NCI-H1417 treated with DMSO at 0.1 percent for 48 hours (cell line): ENCODE results near the gene TTLL4.

Source experiments
- DNase-seq: peaks from one replicate; lab custom pipeline; 2025; lab: John Stamatoyannopoulos, UW

The TTLL4 gene

DNA sequence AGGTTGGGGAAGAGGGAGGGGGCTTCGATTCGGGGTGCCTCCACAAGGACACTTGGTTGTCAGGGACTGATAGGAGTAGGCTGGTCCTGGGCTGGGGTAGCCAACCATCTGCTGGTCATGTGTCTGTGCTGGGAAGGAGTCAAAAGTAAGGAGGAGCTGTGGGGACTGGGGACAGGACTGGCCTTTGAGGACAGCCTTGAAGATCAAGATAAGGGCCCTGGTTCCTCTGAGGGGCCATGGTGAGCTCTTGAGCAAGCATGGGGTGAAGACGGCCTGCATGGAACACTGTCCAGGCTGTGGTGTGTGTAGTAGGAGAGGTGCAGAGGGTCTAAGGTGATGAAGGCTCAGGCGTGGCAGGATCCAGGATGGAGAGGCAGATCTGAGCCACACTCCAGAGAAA is 73.1 kb downstream of the TTLL4 start:
- DNase-seq = no peak

DNA sequence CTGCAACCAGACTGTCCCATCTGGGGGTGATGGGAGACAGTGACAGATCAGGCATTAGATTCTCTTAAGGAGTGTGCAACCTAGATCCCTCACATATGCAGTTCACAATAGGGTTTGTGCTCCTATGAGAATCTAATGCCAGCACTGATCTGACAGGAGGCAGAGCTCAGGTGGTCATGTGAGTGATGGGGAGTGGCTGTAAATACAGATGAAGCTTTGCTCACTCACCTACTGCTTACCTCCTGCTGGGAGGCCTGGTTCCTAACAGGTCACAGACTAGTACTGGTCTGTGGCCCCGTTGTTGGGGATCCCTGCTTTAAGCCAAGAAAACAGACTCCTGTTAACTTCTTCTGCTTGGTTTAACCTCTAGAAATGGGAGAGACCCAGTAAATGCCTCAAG is 74.5 kb downstream of the TTLL4 start:
- no peak for DNase-seq

DNA sequence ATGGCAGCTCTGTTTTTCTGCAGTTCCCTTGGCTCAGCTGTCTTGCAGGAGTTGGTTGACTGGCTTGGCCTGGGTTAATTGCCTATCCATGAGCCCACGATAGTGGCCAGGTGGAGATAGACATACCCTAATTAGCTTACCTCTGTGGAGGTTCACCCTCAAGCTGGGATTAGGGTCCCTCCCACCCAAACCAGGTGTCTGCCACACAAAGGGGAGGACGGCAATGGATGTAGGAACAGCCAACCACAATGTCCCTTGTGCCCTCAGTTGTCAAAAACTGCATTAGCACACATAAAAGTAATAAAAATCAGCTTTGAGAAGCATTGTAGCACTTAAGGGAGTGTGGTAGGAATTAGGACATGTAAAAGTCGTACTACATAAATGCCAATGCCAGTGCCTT is 75.5 kb downstream of the TTLL4 start:
- no peak for DNase-seq

DNA sequence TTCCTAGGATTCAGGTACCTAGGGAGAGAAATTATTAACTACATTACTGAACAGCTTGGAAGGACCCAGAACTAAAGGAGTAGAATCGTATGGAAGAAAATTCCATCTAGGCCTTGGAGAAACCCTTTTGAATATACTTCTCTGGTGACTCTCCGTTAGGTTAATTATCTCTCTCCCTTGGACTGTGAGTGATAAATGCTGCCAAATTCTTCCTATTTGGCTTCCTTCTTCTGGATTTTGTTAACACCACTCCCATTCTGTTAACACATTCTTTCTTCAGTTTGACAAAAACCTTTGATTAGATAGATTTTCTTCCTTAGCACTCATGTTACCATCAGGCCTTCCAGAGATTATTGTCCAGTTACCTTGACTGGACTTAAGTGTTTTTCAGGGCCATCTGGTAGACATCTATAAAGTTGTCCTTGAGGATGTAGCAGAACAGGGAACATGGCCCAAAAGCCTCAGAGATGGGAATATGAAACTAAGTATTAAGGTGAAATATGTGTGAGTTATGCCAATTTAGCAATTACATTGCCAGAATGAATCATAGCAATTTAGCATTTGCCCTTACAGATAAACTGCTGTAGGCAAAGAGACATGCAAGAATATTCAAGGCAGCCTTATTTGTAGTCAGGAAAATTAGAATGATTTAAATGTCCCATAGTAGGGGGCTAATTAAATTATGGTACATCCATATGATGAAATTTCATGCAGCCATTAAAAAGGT is 78.1 kb downstream of the TTLL4 start:
- no peak for DNase-seq

DNA sequence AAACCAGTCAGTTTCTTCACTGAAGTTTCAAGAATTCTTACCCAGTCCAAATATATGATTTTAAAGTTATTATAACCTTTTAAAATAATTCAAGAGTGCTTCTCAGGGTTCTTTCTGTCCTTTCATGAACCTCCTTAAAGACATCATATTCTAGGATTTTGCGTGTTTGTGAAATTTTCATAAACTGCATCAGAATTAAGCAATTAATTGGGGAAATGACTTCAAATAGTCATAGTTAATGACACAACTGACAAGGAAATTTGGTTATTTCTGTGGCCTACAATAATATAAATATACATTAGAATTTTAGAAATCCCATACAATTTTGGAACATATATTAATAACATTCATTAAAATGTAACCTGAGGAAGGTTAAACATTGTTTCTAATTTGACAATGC is 81.8 kb downstream of the TTLL4 start:
- DNase-seq = no peak

DNA sequence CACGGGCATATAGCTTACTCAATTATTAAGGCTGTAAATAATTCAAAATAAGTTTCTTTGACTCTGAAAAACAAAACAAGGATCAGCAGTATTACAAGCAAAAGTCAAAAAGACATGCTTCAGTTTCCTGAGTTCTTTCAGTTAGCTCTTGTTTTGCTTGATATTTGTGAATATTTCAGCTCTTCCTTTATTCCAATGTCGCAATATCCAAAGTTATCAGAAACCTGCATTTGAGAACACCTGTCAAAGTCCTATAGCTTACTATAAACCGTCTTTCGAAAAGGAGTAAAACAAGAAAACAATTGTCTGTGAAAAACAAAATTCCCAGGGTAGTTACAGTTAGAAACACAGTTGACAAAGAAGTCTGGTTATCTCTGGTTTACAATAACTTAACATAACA is 86.1 kb downstream of the TTLL4 start:
- no peak for DNase-seq

DNA sequence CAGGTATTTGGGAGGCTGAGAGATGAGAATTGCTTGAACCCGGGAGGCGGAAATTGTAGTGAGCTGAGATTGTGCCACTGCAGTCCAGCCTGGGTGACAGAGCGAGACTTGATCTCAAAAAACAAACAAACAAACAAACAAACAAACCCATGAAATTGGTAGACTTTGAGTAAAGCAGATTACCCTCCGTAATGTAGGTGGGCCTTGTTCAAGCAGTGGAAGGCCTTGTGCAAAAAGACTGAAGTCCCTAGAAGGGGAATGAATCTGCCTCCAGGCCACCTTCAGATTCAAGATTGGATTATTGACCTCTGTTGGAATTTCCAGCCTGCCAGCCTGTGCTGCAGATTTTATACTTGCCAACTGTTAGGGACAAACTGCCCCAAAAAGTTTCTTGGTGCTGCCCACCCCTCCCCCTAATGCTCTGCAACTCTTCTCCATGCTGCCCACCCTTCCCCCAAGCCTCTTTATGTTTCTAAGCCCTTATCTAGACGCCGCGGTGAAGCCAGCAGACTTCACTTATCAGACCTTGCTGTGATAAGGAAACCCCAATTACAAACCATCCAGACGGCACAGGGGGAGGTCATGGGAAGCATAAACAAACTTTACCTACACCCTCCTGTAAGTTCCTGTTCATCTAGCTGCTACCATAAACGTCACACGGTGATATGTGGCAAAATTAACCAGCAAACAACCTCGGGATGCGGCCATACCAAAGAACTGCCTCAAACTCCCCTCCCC is 88.3 kb downstream of the TTLL4 start:
- no peak for DNase-seq

DNA sequence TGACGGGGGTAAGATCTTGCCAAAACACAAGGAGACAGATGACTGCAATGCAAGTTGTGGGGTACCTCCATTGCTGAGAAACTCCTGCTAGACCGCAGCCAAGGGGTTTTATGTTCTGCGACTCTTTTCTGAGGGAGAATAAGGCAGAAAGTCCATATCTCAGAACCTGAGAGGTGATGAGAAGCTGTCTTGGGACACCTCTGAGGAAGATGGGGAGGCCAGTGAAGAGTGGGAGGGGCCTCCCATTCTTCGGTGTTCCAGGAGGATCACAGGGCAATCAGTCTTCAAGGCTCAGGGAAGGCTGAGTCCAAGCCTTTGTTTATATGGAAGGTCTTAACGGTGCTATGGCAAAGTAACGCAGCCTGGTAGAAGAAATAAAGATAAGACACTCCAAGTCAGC is 89.4 kb downstream of the TTLL4 start:
- DNase-seq = no peak

DNA sequence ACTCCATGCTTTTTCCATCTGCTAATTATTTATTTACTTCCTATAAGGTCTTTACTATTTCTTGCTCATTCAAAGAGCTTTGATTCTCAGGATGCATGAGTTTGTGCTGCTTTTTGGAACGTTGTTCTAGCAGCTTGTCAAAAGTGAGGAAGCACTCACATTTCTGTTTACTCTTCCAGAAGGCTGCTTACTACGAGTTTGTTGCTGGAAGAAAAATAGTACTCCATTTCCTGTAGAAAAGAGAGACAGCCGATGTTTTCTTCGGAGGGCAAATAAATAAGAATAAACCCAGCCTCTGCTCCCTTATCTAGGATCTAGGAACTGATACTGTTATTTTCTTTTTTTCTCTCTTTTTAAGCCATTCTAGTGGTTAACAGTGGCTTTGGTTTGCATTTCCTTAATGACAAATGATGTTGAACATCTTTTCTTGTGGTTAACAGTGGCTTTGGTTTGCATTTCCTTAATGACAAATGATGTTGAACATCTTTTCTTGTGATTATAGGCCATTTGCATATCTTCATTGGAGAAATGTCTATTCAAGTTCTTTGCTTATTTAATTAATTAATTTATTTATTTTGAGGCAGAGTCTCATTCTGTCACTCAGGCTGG is 91.9 kb downstream of the TTLL4 start:
- no peak for DNase-seq

DNA sequence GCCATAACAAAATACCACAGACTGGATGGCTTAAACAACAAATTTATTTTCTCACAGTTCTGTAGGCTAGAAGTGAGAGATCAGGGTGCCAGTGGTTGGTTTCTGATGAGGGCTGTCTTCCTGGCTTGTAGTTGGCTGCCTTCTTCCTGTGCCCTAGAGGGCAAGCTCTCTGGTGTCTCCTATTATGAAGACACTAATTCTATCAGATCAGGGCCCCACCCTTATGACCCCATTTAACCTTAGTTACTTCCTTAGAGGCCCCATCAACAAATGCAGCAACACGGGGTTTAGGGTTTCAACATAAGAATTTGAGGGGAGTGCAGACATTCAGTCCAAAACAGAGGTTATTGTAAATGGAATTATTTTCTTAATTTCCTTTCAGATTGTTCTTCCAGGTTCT is 94.2 kb downstream of the TTLL4 start:
- no peak for DNase-seq
